ENCODE results near the gene RALGPS1. TPM values are rescaled to one million over a fixed set of nuclear protein-coding genes. Genes with fewer than 3 reads are reported as not detected.

RALGPS1 gene
- total RNA-seq, 1 experiment from 2014 or later, result 18.6 TPM

- H2AK5ac ChIP-seq (ENCODE audit: insufficient read length, low read length), result no peak overlapping the region
- no peak for DNase-seq
- no peak overlapping the region for H2BK20ac ChIP-seq (ENCODE audit: low read depth, low read length, poor library complexity, severe bottlenecking)
- H2AFZ ChIP-seq (ENCODE audit: low read length), result no peak overlapping the region
- Mint-ChIP-seq H3K36me3 (ENCODE audit: insufficient read depth in 1 of 3, low read depth in 3 of 3) (no peaks in the 10 kb centered on the region), H3K4me1 (no peaks in the 10 kb centered on the region), H3K27ac (peak overlapping the region in 1 of 3 experiments; percentile 12; a peak in 1 of 7 replicates), H3K9me3 (no peaks in the 10 kb centered on the region), H3K4me3 (no peak overlapping the region), H3K27me3 (ENCODE audit: low read depth) (no peaks in the 10 kb centered on the region)
- no peaks in the 10 kb centered on the region for H3K23me2 ChIP-seq (ENCODE audit: insufficient read length, low read depth, low read length, poor library complexity, severe bottlenecking)
- no peaks in the 10 kb centered on the region for H3K79me2 ChIP-seq (ENCODE audit: insufficient read depth, low read length)
- WGBS (ENCODE audit: extremely low coverage, insufficient read length, low lambda C conversion rate), result no CpG with 5 or more reads among the region's 1 CpG
- H3K27me3 ChIP-seq (ENCODE audit: insufficient read depth, low read length), result no peaks in the 10 kb centered on the region
- H3T11ph ChIP-seq (ENCODE audit: low read length), result no peak overlapping the region
- no peak overlapping the region for H3K9ac ChIP-seq (ENCODE audit: extremely low read depth, insufficient read length, low read length)
- H4K8ac ChIP-seq (replicated peaks; ENCODE audit: insufficient read length, low read depth, low read length), result no peak overlapping the region
- H3K23ac ChIP-seq (ENCODE audit: insufficient read length, low read depth, low read length), result no peak overlapping the region
- no peaks in the 10 kb centered on the region for H3K79me1 ChIP-seq (ENCODE audit: insufficient read depth, low read depth, low read length, poor library complexity, severe bottlenecking)
- H2BK5ac ChIP-seq (ENCODE audit: insufficient read length, low read length), result no peak overlapping the region
- H4K20me1 ChIP-seq (ENCODE audit: control insufficient read depth, insufficient read depth, insufficient read length), result no peaks in the 10 kb centered on the region
- H3K4ac ChIP-seq (ENCODE audit: low read depth, low read length), result no peak overlapping the region
- no peak overlapping the region for H4K91ac ChIP-seq (ENCODE audit: insufficient read length, low read depth, low read length)
- H3K14ac ChIP-seq (ENCODE audit: insufficient read depth, low read length), result no peak overlapping the region
- H2BK120ac ChIP-seq (ENCODE audit: low read depth, low read length, poor library complexity, severe bottlenecking), result no peak overlapping the region
- H3K56ac ChIP-seq (ENCODE audit: insufficient read length, low read depth, low read length), result no peak overlapping the region
- H2BK15ac ChIP-seq (ENCODE audit: low read depth, low read length), result no peak overlapping the region
- TF ChIP-seq CTCF (conservative IDR thresholded peaks at IDR 0.05), result no peak
- H3K18ac ChIP-seq (ENCODE audit: insufficient read length, low read depth, low read length), result no peak overlapping the region
- no peaks in the 10 kb centered on the region for H3K4me1 ChIP-seq (ENCODE audit: insufficient read depth, low read length)
- H3K4me2 ChIP-seq (ENCODE audit: insufficient read depth, insufficient read length, low read length), result no peak overlapping the region
- no peak overlapping the region for H4K5ac ChIP-seq (ENCODE audit: insufficient read length, low read depth, low read length)
- H3K27ac ChIP-seq (ENCODE audit: insufficient read length, low read depth, low read length), result no peak overlapping the region
- H2BK12ac ChIP-seq (ENCODE audit: insufficient read length, low read depth, low read length), result no peak overlapping the region
- H3K9me3 ChIP-seq (ENCODE audit: control insufficient read depth, low read depth, low read length), result no peaks in the 10 kb centered on the region
These were observed 120.1 kb downstream of the RALGPS1 start for GRCh38 chr9:127034691-127035090.

All from H9 (cell line).